Peyer's patch (tissue), 4 donors: ENCODE results near the gene RPL5. TPM values are rescaled to one million over a fixed set of nuclear protein-coding genes. Genes with fewer than 3 reads are reported as not detected.
A peak's percentile ranks its signal among the peaks of the same experiment; 100 is the strongest.

ENCODE experiments used
- DNase-seq, 3 donors: peaks; one replicate each; pipeline ENCODE4 v3.0.0-alpha.2; 2017 to 2019
- H3K27ac ChIP-seq, 4 donors: fragments of 200-600 bp; sonication (generic); one replicate each; pipeline ENCODE4 v1.5.1; 2016 to 2019
- H3K27me3 ChIP-seq, 2 donors: fragments of 200-600 bp; sonication (generic); one replicate each; pipeline ENCODE4 v1.5.1; 2019
- H3K36me3 ChIP-seq, 3 donors: fragments of 200-600 bp; sonication (generic); one replicate each; pipeline ENCODE4 v1.5.1; 2016 to 2019
- H3K4me1 ChIP-seq, 4 donors: fragments of 200-600 bp; sonication (generic); one replicate each; pipeline ENCODE4 v1.5.1; 2016 to 2019
- H3K4me3 ChIP-seq, 4 donors: fragments of 200-600 bp; sonication (generic); 1 replicate in 3 of 4; 2 replicates in 1 of 4; pipeline ENCODE4 v1.5.1; 2016 to 2019; ENCODE audit warnings: mild to moderate bottlenecking in 1 of 4
- H3K9me3 ChIP-seq, 4 donors: fragments of 200-600 bp; sonication (generic); one replicate each; pipeline ENCODE4 v1.5.1; 2016 to 2019; ENCODE audit warnings: mild to moderate bottlenecking in 1 of 4
- CTCF ChIP-seq, 6 experiments: fragments of 450-650 bp in 4 of 6; fragments of 200-600 bp in 2 of 6; sonication (generic) in 1 of 6; IDR thresholded peaks; one replicate each; pipeline ENCODE4 v1.5.1; 2017 to 2019; ENCODE audit warnings: antibody characterized with exemption in 6 of 6, mild to moderate bottlenecking in 3 of 6, moderate library complexity in 1 of 6
- POLR2A ChIP-seq, 2 donors: fragments of 450-650 bp; IDR thresholded peaks; one replicate each; pipeline ENCODE4 v1.5.1; 2017; ENCODE audit warnings: antibody characterized with exemption in 2 of 2, mild to moderate bottlenecking in 2 of 2, moderate library complexity in 2 of 2
- total RNA-seq, 4 donors: library from RNA; depleted of rRNA; stranded (reverse); fragments of >200 nt; gene quantifications; one replicate each; pipeline ENCODE4 v1.1.0, GENCODE V29; 2016

The RPL5 gene
- total RNA-seq, 4 donors from 2014 or later: 530 to 1,560 (median 801) TPM

- no peaks in the 10 kb centered on the region for H3K27me3 ChIP-seq
- no peaks in the 10 kb centered on the region for H3K4me1 ChIP-seq
- H3K9me3 ChIP-seq: no peaks in the 10 kb centered on the region
- no peaks in the 10 kb centered on the region for H3K36me3 ChIP-seq
- no peak for DNase-seq
- TF ChIP-seq CTCF (IDR thresholded peaks at IDR 0.05) (no peak), POLR2A (IDR thresholded peaks at IDR 0.05) (no peak)
- no peak overlapping the region for H3K27ac ChIP-seq
- H3K4me3 ChIP-seq: no peak overlapping the region
Observed at GRCh38 chr1:92877081-92877711, 45.4 kb downstream of the RPL5 start.

- no peaks in the 10 kb centered on the region for H3K36me3 ChIP-seq
- H3K9me3 ChIP-seq: no peaks in the 10 kb centered on the region
- H3K27me3 ChIP-seq: no peaks in the 10 kb centered on the region
- peak overlapping the region in 1 of 4 donors; percentile 10 for H3K27ac ChIP-seq
- no peak for DNase-seq
- TF ChIP-seq CTCF (IDR thresholded peaks at IDR 0.05): no peak
- TF ChIP-seq POLR2A (IDR thresholded peaks at IDR 0.05): no peak
- H3K4me1 ChIP-seq: no peaks in the 10 kb centered on the region
- no peak overlapping the region for H3K4me3 ChIP-seq
Observed at GRCh38 chr1:92877792-92878191, 46.0 kb downstream of the RPL5 start.

- no peak for DNase-seq
Observed at GRCh38 chr1:92879316-92879968, 47.6 kb downstream of the RPL5 start.

GRCh38 chr1:92881391-92881790, 49.6 kb downstream of the RPL5 start:
- no peak for DNase-seq
- Histone ChIP-seq H3K4me3 (no peak overlapping the region), H3K27me3 (no peaks in the 10 kb centered on the region), H3K9me3 (no peaks in the 10 kb centered on the region), H3K4me1 (peaks cover 0 to 6% (median 3%) of the 10 kb centered on the region in 4 donors), H3K27ac (no peak overlapping the region), H3K36me3 (no peaks in the 10 kb centered on the region)
- TF ChIP-seq CTCF (IDR thresholded peaks at IDR 0.05) (no peak), POLR2A (IDR thresholded peaks at IDR 0.05) (no peak)

More at GRCh38 chr1:92879316-92879968, 47.6 kb downstream of the RPL5 start:
- TF ChIP-seq POLR2A (IDR thresholded peaks at IDR 0.05) (no peak), CTCF (IDR thresholded peaks at IDR 0.05) (no peak)
- Histone ChIP-seq H3K27ac (no peak overlapping the region), H3K9me3 (no peaks in the 10 kb centered on the region), H3K4me3 (no peak overlapping the region), H3K36me3 (no peaks in the 10 kb centered on the region), H3K27me3 (no peaks in the 10 kb centered on the region), H3K4me1 (peaks cover 0 to 6% (median 3%) of the 10 kb centered on the region in 4 donors)

GRCh38 chr1:92882819-92883218, 51.0 kb downstream of the RPL5 start:
- peak in 2 of 3 donors; percentile 37 to 59 for DNase-seq
- Histone ChIP-seq H3K4me1 (peaks cover 0 to 6% (median 3%) of the 10 kb centered on the region in 4 donors), H3K27me3 (no peaks in the 10 kb centered on the region), H3K9me3 (no peaks in the 10 kb centered on the region), H3K4me3 (no peak overlapping the region), H3K27ac (no peak overlapping the region), H3K36me3 (no peaks in the 10 kb centered on the region)
- TF ChIP-seq POLR2A (IDR thresholded peaks at IDR 0.05) (no peak), CTCF (IDR thresholded peaks at IDR 0.05) (no peak)
